NCI-H1436 (cell line): ENCODE measurements around the gene GINS2.

ENCODE experiments used
- DNase-seq: peaks from one replicate; lab custom pipeline; 2025; lab: John Stamatoyannopoulos, UW

Gene GINS2

DNA sequence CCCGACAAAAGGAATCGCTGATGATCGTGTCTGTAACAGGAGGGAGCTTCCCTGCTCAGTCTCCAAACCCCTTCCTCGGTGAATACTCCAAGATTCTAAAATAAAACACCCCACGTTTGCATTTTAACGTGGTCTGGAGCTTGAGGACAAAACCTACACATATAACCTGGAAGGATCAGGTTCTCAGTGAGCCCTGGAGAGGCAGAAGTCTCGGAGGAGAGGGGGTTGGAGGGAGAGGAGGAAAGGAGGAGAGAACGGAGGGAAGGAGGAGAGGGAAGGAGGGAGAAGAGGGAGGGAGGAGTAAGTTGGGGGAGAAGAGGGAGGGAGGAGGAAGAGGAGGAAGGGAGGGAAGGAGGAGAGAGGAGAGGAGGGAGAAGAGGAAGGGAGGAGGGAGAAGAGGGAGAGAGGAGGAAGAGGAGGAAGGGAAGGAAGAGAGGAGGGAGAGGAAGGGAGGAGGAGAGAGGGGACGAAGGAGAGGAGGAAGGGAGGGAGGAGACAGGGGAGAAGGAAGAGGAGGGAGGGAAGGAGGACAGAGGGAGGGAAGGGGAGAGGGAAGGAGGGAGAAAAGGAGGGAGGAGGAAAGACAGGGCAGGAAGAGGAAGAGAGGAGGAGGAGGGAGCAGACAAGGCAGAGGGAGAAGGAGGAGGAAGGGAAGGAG is 27.4 kb upstream of the GINS2 start:
- no peak for DNase-seq

DNA sequence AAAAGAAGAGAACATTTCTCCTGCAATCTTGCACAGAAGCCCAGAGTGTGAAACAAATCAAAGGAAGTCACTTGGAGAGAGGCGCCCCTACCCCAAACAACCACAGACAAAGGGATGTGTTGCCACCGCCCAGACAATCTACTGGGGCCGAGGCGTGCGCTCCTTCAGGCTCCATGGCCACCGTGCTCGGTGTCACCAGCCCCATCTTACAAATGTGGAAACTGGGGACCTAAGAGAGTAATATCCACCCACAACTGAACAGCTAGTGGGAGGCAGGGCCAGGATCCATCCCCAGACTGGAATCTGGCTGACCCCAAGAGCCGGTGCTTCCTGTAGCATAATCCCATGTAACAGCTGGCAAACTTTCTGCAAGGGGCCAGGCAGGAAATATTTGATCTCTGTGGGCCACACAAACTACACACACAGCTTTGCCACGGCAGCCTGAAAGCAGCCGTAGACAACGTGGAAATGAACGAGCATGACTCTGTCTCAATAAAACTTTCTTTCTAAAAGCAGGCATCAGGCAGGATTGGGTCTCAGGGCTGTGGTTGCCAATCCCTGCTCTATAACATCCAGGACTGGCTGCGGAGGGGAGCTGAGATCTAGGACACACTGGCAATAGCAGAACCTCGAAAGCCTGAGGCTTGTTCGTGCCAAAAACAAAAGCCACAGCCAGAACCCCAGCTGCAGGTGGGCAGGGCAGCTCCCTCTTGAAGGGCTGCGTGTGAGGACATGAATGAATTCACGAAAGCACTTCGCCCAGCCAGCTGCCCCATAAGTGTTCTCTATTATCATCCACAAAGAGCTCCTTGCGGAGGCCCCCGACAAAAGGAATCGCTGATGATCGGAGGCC is 26.6 kb upstream of the GINS2 start:
- peak; percentile 96 for DNase-seq

DNA sequence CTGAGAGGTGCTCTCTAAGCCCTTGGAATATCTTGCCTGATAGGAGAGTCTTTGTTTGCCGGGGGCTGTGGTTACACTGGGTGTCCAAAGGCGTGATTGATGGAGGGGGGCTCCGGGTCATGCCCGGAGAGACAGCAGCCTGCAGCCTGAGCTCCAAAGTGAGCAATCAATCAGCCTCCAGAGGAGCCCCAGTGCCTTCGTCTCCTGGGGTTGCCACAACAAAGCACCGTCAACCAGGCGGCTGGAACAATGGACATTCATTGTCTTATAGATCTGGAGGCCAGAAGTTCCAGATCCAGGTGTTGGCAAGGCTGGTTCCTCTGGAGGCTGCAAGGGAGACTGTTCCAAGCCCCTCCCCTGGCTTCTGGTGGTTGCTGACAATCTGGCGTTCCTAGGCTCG is 24.0 kb upstream of the GINS2 start:
- no peak for DNase-seq

DNA sequence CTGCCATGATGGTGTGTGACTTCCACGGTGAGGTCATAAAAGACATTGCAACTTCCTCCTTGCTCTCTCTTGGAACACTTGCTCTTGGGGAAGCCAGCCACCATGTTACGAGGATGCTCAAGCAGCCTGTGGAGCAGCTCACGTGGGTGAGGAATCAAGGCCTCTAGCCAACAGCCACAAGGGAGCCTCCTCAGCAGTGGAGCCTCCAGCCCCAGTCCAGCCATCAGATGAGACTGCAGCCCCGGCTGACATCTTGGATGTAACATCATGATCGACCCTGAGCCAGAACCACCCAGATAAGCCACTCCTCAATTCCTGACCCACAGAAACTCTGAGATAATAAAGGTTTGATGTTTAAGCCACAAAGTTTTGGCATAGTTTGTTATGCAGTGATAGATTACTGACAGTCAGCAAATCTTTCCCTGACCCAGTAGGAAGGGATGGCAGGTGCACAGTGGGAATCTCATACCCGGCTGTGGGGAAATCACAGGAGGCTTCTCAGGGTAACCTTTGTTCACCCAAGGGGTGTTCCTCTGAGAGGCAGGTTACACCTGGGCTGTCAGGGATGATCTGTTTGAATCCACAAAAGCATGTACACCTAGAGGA is 23.3 kb upstream of the GINS2 start:
- DNase-seq = no peak

DNA sequence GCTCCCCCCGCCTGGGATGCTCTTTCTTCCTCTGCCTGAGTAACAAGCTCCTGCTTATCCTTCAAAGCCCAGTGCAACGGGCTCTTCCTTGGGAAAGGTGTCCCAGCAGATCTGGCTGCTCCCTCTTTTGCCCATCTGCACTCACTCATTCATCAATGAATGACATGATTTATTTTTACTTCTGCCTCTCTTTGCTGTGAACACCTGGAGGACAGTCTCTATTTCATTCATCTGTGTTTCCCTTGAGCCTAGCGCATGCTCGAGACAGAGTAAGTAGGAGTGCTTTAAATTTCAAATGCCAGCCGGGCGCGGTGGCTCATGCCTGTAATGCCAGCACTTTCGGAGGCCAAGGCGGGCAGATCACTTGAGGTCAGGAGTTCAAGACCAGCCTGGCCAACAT is 22.0 kb upstream of the GINS2 start:
- DNase-seq = no peak

DNA sequence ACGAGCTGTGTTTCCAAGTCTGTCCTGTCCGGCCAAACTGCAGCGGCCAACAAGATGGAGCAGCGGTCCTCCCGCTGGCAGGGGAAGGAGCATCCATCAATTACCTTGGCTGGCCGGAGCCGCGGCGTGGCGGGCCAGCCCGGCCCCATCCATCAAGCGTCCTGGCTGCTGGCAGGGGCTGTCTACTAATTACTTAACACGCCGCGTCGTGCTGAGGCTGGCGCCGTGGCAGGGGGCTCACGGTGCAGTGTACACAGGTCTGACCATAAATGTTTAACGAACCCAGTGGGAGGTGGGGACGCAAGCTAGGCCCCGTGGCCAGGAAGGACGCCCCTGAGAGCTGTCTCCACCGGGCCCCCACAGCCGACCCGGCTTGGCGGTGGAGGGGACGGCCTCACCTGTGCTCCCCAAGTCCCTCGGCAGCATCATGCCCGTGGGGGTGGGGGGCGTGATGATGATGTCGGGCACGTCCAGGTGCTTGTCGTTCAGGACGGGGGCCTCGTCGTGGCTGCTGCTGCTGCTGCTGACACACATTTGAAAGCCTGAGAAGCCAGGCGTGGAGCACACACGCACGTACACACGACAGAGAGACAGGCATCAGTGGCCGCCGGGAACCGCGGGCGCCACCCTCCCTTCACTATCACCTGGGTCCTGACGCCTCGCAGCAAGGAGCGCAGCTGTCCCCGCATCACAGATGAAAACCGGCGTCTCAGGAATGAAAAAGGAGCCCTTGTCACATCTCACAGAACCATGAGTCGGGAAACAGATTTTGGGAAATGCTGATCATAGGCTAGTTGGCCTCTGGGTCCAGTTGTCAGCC is 21.2 kb upstream of the GINS2 start:
- DNase-seq = no peak

DNA sequence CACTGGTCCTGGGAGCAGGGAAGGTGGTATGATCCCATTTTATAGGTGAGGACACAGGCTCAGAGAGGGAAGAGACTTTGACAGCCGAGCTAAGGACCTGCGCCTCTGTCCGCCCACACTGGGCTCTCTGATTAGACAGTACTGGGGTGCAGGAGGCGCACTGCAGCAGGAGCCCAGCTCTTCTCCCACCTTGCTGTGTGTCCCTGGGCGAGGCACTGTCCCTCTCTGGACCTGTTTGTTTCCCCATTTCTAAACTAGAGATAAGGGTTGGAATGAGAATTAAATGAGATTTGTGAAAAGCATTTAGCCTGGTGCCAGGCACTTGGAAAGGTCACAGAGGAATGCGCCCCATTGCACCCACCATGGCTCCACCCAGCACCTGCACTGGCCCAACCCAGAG is 19.6 kb upstream of the GINS2 start:
- DNase-seq = no peak

DNA sequence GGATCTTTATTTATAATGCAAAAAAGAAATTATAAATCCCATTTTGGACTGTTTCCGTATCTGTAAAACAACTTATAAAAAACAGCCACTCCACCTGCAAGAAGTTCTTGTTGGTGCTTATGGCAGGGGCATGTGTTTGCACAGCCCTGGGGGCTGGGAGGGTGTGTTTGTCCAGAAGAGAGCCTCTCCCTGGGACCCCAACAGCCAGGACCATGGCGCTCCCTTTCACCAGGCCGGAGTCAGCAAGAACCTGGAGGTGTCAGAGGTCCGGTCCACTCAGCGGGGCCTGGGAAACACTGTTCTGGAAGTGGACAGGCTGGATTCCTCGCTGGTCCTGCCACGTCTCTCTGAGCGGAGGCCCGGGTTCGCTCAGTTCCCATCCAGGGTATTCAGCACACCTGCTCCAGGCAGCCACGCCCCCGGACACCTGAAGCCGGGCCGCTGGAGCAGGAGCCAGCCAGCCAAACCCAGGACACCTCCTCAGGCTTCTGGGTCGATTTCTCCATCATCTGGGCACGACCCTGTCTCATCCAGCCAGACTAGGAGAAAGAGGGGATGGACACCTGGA is 18.9 kb upstream of the GINS2 start:
- DNase-seq = no peak

DNA sequence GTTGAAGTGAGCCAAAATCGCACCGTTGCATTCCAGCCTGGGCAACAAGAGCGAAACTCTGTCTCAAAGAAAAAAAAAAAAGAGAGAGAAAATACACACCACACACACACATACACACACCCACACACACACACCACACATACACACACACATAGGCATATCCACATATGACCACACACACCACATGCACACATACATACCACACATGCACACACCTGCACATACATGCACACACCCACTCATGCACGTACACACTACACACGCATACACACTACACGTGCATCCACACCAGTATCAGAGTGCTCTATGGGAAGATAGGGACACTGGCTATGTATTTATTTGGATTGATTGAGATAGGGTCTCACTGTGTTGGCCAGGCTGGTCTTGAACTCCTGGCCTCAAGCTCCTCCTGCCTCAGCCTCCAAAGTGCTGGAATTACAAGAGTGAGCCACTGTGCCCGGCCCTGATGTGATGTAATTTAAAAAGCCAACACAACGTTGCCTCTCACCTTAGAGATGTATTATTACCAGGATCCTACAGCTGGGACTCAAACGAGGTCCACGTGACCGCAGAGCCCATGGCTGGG is 17.8 kb upstream of the GINS2 start:
- DNase-seq = no peak

DNA sequence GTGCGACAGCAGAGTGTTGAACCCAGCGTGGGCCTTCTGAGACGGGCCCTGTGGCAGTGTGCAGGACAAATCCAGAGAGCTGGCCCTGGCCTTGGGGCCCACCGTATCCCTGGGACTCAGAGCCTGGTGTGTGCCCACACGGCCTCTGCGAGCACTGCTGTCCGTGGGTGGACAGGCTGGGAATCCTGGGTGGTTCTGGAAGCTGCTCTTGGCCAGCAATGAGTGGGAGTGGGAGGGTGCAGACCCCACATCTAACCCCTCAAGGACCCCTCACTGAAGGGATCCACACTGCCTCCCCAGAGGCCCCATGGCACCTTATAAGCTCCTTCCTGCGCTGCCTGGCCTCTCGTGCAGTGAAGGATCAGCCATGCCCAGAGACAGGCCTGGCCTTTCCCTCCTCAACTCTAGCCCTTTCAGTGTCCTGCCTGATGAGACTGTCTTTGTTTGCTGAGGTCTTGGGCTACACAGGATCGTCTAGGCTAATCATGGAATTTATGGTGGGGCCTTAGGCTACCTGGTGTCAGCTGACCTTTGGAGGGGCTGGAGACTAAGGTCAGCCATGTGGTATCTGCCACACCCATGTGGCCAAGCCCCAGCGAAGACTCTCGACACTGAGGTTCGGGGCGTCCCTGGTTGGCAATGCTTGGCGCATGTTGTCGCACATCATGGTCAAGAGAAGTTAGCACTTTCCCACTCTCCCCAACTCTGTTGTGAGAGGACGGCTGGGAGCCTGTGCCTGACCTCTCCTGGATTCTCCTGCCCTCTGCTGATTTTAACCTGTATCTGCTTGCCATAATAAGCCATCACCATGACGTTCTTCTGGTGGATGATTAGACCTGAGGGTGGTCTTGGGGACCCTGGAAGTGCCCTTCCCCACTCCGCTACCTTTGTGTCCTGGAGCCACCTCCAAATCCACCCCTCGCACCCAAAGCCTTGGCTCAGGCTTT is 16.4 kb upstream of the GINS2 start:
- DNase-seq = no peak

DNA sequence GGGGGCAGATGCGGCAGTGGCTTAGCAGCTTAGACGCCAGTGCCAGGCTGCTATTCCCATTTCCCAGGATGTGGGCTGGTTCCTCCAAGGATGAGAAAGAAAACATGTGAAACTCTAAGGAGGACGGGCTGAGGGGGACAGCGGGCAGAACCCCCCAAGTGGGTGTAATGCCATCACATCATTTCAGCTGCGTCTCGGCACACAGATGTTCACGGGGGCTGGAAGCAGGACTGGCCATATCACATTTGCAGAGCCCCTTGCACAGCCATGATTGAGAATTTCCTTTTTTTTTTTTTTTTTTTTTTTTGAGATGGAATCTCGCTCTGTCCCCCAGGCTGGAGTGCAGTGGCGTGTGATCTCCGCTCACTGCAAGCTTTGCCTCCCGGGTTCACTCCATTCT is 15.3 kb upstream of the GINS2 start:
- DNase-seq = no peak

DNA sequence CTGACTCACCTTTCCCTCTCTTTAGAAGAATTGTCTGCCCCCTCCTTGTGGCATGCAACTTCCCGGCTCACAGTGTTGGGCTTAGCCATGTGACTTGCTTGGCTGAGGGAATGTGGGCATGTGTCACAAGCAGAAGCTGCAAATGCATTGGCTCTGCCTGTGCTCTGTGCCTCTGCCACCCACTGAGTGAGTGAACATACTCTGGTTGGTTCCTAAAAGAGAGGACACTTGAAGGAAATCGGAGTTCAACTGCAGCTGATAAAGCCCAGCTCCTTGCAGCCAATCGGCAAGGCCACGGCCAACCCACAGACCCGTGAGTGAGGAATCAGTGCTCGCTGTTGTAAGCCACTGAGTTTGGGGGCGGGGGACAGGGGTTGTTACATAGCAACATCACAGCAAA is 10.9 kb upstream of the GINS2 start:
- no peak for DNase-seq

DNA sequence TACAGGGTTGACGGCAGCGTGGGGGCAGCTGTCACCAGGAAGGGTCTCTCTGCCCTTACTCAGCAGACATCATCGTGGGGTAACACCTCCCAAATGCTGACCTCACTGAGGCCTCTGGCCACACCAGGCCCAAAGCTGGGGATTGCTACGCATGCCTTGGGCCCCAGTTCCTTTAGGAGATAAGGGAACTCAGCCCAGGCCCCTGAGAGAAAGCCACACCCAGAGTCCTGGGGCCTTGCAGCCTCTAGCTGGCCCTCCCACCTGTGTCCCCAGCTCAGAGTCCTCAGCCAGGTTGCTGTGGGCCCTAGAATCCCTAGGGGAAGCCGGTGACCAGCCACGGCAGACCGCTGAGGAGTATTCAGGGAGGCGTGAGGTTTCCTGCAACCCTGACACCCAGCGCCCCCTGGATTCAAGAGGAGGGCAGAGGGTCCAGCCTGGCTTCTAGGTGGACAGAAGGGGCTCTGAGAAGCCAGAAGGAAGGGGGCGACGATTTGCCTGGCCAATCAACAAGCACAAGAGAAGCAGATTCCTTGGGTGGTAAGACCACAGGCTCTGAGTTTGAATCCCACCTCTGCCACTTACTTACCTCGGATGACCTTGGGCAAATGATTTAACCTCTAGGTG is 10.3 kb upstream of the GINS2 start:
- no peak for DNase-seq

DNA sequence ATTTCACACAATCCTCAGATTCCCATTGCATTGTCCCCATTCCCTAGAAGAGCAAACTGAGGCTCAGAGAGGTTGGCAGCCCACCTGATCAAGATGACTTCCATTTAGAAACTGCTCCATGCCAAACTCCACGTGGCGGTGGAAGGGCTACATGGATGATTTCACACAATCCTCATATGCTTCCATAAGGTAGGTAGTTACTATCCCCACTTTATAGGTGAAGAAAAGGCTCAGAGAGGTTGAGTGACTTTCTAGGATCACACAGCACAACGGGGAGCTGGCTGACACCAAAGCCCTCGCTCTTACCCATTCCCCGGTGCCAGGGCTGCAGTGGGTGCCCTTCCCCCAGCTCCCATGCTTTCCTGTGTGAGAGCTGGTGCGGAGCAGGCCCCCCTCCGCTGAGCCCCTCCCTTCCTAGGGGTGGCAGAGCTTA is 9.7 kb upstream of the GINS2 start:
- DNase-seq = no peak

DNA sequence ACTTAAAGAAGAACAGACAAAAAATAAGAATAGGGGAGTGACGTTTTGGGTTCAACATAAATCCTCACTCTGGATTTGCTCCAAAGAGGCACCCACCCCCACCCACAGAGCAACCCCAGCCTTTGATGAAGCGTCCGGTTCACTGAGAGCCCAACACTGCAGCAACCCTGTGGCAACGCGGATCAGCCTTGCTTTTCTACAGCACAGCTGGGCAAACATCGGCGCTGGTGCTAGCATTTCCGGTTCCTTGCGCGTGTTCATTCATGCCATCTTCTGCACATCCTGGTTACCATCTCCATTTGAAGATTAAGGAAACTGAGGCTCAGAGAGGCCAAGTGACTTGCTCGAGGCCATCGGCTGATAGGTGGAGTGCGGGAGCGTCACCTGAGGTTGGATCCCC is 8.7 kb upstream of the GINS2 start:
- DNase-seq = peak; percentile 32

DNA sequence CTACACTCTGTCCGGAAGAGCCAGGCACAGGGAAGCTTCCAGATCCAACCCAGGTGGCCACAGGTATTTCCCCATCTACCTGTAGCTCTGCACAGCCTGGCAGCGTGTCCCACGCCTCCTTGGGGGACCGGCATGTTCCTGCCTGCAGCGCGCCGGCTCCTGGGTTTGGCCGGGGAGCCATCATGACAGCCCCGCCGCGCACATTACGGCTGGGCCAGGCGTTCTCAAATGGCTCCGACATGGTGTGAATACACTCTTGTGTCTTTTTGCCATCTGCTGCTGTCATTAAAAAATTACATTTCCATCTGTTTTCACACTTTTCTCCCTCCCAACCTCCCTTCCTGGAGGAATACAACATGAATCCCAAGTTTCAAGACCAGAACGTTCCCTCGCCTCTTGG is 8.0 kb upstream of the GINS2 start:
- no peak for DNase-seq

DNA sequence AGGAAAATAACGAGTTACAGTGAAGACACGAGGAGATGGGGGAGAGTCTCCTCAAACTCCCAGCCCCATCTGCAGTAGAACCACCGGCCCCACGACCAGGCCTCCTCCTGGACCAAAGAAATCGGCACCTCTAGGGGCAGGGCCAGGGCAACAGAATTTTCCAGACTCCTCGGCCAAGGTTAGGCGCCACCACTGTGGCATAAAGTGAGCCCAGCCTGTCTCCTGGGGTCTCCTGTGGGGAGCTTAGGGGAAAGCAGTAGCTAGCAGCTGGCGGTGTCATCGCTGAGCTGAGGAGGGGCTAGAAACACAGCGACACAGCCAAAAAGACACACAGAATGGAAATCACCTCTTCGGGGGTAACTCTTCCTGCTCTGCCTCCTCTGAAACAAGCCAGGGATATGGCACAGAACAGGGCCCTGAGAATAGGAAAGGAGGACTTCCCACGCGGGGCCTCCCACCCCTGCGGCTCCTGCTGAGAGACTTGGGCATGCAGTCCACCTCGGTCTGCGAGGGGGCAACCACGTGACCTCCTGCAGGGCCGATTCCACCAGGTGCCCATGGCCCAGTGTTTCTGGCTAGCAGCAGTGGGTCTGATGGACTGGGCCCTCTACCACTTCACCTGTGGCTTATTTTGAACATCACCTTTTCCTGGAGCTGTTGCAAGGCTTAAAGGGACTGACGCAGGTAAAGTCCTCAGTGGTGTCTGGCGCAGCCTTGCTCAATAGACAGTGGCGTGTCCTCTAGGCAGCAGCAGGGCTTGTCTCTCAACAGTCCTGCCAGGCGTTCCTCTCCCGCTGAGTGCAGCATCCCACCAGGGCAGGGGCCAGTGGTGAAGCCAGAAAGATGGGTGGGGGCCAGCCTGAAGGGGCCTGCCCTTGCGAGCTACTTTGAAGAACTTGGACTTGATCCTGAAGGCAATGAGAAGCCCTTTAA is 6.7 kb upstream of the GINS2 start:
- no peak for DNase-seq

DNA sequence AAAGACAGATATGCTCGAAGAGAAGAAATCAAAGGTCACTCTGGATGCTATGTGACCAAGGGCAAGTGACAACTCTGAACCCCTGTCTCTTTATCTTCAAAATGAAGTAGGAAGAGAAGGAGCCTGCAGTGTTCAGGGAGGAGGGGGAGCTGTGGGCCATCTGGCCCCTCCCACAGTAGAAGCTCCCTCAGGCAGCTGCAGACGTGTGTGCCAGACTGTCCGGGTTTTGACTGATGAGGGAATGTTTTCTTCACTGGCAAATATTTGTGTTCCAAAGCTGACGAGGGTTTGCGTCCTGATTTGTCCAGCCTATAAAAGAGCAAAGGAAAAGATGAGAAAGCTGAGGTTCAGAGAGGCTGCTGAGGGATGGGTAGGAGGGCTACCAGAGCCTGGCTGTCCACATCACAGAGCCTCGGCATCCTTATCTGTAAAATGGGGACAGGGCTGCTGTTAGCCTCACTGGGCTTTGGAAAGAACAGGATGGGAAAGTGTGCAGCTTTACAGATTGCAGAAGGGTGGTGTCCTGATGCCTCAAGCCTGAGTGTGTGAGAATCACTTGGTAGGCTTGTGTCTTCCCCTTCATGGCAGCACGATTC is 1.8 kb upstream of the GINS2 start:
- peak; percentile 26 for DNase-seq

DNA sequence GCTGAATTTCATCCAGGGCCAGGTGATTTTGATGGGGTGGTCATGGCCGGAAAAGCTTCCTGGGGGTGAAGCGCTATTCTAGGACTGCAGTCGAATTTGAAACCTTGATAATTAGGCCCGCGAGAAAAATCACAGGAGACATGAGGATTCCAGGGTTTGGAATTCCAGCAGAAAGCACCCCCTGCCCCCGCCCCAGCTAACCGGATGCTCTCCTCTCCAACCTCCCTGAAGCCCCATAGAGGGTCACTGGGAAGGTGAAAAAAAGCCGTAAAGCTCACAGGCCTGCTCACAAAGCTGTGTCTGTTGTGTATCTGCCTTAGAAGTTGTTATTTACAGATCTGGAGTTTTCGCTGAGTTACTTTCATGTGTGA is 1.2 kb upstream of the GINS2 start:
- DNase-seq = no peak
